ENCODE measurements around the gene PDXP. TPM values are rescaled to one million over a fixed set of nuclear protein-coding genes. Genes with fewer than 3 reads are reported as not detected.

PDXP gene
- total RNA-seq, 1 donor from 2014 or later: 40.9 TPM

- ATAC-seq (no peak), DNase-seq (ENCODE audit: low spot score) (no peak)
These were observed 31.0 kb upstream of the PDXP start for GRCh38 chr22:37627545-37627944.

GRCh38 chr22:37628830-37629229 is 29.7 kb upstream of the PDXP start:
- DNase-seq (ENCODE audit: low spot score) (no peak), ATAC-seq (no peak)

GRCh38 chr22:37629928-37630327 is 28.6 kb upstream of the PDXP start:
- no peak for ATAC-seq
- DNase-seq (ENCODE audit: low spot score): no peak

- ATAC-seq (peak; percentile 2), DNase-seq (ENCODE audit: low spot score) (no peak)
These were observed 27.6 kb upstream of the PDXP start for GRCh38 chr22:37630839-37631435.

GRCh38 chr22:37631448-37632173 is 26.9 kb upstream of the PDXP start:
- DNase-seq (ENCODE audit: low spot score) (no peak), ATAC-seq (peak; percentile 67)

GRCh38 chr22:37632174-37633088 is 26.1 kb upstream of the PDXP start:
- ATAC-seq (peak; percentile 1), DNase-seq (ENCODE audit: low spot score) (no peak)

GRCh38 chr22:37633089-37633624 is 25.4 kb upstream of the PDXP start:
- no peak for ATAC-seq
- DNase-seq (ENCODE audit: low spot score): no peak

GRCh38 chr22:37633625-37634416 is 24.7 kb upstream of the PDXP start:
- ATAC-seq: peak; percentile 54
- DNase-seq (ENCODE audit: low spot score): peak; percentile 71

- no peak for ATAC-seq
- no peak for DNase-seq (ENCODE audit: low spot score)
These were observed 24.1 kb upstream of the PDXP start for GRCh38 chr22:37634417-37634924.

- ATAC-seq (no peak), DNase-seq (ENCODE audit: low spot score) (no peak)
These were observed 23.4 kb upstream of the PDXP start for GRCh38 chr22:37635157-37635556.

GRCh38 chr22:37636186-37636948 is 22.2 kb upstream of the PDXP start:
- ATAC-seq (no peak), DNase-seq (ENCODE audit: low spot score) (no peak)

- DNase-seq (ENCODE audit: low spot score) (no peak), ATAC-seq (no peak)
These were observed 21.6 kb upstream of the PDXP start for GRCh38 chr22:37636949-37637273.

- ATAC-seq (peak; percentile 29), DNase-seq (ENCODE audit: low spot score) (no peak)
These were observed 20.0 kb upstream of the PDXP start for GRCh38 chr22:37638391-37639069.

GRCh38 chr22:37639070-37639760 is 19.3 kb upstream of the PDXP start, which contains the start of gene SH3BP1:
Gene SH3BP1, plus strand, starts transcription at chr22:37639669. Its CDS starts 119 bp downstream, at chr22:37639788.
- peak; percentile 47 for ATAC-seq
- no peak for DNase-seq (ENCODE audit: low spot score)

GRCh38 chr22:37639771-37640590 is 18.5 kb upstream of the PDXP start:
- ATAC-seq (no peak), DNase-seq (ENCODE audit: low spot score) (no peak)

- DNase-seq (ENCODE audit: low spot score): no peak
These were observed 17.6 kb upstream of the PDXP start for GRCh38 chr22:37640591-37641560.

More at GRCh38 chr22:37640591-37641560, 17.6 kb upstream of the PDXP start:
- no peak for ATAC-seq

All from left lobe of liver (tissue), 2 donors.